Activated T-cell treated with anti-CD3 and anti-CD28 coated beads for 24 hours (primary cell): ENCODE measurements around the gene GOLGA6L2.
"Not testable (repeated sequence)": the region's sequence is repeated elsewhere in the genome, so short reads cannot be mapped to it uniquely, and the experiment has no call there.

Source experiments
- DNase-seq: peaks from one replicate; pipeline ENCODE4 v3.0.0-alpha.2; 2020; ENCODE audit warnings: low read depth

The GOLGA6L2 gene

GRCh38 chr15:23425327-23425726, 21.7 kb downstream of the GOLGA6L2 start:
- DNase-seq, result not testable (repeated sequence)

GRCh38 chr15:23424111-23424904, 22.7 kb downstream of the GOLGA6L2 start:
- DNase-seq, result no peak

GRCh38 chr15:23422946-23423708, 23.9 kb downstream of the GOLGA6L2 start:
- no peak for DNase-seq

- no peak for DNase-seq
These were observed 24.7 kb downstream of the GOLGA6L2 start for GRCh38 chr15:23422099-23422945.

GRCh38 chr15:23420806-23421575, 26.1 kb downstream of the GOLGA6L2 start:
- no peak for DNase-seq

GRCh38 chr15:23416349-23417276, 30.4 kb downstream of the GOLGA6L2 start:
- DNase-seq, result no peak

- not testable (repeated sequence) for DNase-seq
These were observed 31.2 kb downstream of the GOLGA6L2 start for GRCh38 chr15:23415866-23416265.

- DNase-seq, result no peak
These were observed 31.6 kb downstream of the GOLGA6L2 start for GRCh38 chr15:23415321-23415865.

GRCh38 chr15:23412881-23413600, 34.0 kb downstream of the GOLGA6L2 start:
- DNase-seq, result not testable (repeated sequence)

- DNase-seq, result no peak
These were observed 35.2 kb downstream of the GOLGA6L2 start for GRCh38 chr15:23411841-23412240.

GRCh38 chr15:23403550-23403949, 43.5 kb downstream of the GOLGA6L2 start:
- DNase-seq, result no peak

GRCh38 chr15:23402544-23402943, 44.5 kb downstream of the GOLGA6L2 start:
- DNase-seq, result no peak

GRCh38 chr15:23402140-23402539, 44.9 kb downstream of the GOLGA6L2 start:
- no peak for DNase-seq

- DNase-seq, result no peak
These were observed 45.4 kb downstream of the GOLGA6L2 start for GRCh38 chr15:23401627-23402026.

- DNase-seq, result not testable (repeated sequence)
These were observed 47.8 kb downstream of the GOLGA6L2 start for GRCh38 chr15:23399207-23399606.

- not testable (repeated sequence) for DNase-seq
These were observed 48.7 kb downstream of the GOLGA6L2 start for GRCh38 chr15:23398357-23398756.

- DNase-seq, result no peak
These were observed 49.3 kb downstream of the GOLGA6L2 start for GRCh38 chr15:23397779-23398178.

- DNase-seq, result no peak
These were observed 51.2 kb downstream of the GOLGA6L2 start for GRCh38 chr15:23395832-23396231.

GRCh38 chr15:23395030-23395692, 51.9 kb downstream of the GOLGA6L2 start:
- no peak for DNase-seq
